Fibroblast of the conjunctiva (primary cell): ENCODE measurements around the gene ZNF44.

Source experiments
- DNase-seq: peaks from one replicate; pipeline ENCODE4 v3.0.0-alpha.2; 2010; ENCODE audit warnings: low read depth

Gene ZNF44

DNA sequence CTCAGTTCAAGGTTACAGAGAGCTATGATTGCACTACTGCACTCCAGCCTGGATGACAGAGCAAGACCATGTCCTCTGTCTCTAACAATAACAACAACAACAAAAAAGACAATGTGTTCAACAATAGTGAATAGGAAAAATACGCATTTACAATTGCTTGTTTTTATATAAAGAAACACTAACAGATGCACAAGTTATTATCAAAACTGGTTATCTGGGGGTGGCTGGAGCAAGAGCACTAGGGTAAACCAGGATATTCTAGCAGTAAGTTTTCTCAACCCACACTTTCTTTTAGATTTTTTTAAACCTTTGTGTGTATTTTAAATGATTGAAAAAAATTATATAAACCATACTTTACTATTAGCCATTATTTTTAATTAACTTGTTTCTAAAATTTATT, 33.1 kb downstream of the ZNF44 start:
- DNase-seq, result no peak

DNA sequence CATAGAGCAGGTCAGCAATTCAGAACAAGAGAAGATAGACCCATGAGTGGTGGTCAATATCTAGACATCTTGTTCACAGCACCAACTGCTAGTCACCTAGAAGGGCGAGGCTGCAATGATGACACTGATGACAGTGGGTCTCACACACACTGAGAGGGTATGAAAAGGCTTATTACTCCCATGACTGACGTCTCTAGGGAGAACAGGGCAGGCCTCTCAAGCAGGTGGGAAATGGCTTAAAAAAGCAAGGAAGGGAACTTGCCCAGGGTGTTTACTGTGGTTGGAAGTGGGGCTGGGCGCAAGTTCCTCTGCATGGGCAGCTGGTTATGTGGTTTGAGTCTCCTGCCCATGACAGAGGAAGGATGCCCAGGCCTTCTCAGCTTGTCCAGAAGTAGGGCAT, 33.8 kb downstream of the ZNF44 start:
- no peak for DNase-seq

DNA sequence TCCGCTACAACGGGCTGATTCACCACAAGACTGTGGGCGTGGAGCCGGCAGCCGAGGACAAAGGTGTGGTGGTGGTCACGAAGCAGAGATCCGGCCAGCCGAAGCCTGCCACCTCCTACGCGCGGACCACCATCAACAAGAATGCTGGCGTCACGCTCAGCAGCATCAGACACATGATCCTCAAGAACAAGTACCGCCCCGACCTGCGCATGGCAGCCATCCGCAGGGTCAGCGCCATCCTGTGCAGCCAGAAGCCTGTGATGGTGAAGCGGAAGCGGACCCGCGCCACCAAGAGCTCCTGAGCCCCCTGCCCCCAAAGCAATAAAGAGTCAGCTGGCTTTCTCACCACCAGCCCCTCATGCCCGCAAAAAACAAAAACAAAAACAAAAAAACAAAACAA, 34.4 kb downstream of the ZNF44 start:
- no peak for DNase-seq

DNA sequence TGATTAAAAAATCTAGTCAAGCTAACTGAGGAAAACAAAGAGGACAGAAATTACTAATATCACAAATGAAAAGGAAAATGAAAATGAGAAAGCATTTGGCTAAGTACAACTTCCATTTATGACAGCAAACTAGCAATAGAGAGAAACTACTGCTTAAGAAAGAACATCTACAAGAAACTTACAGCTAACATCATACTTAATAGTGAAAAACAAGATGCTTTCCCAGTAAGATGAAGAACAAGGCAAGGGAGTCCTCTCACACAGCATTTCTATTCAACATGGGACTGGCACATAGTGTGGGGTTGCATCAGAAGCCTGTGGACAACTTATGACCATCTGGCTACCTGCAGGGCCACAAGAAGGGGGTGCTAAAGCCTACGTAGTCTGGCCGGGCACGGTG, 39.3 kb downstream of the ZNF44 start:
- no peak for DNase-seq

DNA sequence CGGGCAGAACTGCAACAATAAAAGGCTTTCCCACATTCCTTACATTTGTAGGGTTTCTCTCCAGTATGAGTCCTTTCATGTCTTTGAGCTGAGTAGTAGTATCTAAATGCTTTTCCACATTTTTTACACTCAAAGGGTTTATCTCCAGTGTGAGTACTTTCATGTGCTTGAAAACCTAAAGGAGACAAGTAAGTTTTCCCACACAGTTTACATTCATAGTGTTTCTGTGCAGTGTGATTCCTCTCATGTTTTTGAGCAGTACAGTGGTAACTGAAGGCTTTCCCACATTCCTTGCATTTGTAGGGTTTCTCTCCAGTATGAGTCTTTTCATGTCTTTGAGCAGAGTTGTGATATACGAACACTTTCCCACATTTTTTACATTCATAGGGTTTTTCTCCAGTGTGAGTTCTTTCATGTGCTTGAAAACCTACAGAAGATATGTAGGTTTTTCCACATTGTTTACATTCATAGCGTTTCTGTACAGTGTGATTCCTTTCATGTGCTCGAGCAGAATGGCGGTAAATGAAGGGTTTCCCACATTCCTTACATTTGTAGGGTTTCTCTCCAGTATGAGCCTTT, 47.0 kb downstream of the ZNF44 start:
- DNase-seq, result no peak

DNA sequence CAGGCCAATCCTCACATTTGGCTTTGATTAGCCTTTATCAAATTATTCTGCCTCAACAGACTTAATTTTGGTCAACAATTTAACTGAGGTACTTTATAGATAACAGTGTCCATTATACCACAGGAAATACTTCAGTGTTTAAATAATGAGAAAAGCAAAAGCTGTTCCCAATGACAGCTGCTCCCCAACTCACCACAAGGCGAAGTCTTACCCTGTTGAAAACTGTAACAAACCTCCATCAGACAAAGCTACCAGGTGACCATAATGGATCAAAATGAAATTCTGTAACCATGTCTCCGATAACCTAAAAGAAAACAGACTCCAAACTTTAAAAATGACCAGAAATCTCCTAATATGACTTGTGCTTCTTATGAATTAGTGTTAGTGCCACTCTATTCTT, 50.3 kb downstream of the ZNF44 start:
- DNase-seq, result no peak

DNA sequence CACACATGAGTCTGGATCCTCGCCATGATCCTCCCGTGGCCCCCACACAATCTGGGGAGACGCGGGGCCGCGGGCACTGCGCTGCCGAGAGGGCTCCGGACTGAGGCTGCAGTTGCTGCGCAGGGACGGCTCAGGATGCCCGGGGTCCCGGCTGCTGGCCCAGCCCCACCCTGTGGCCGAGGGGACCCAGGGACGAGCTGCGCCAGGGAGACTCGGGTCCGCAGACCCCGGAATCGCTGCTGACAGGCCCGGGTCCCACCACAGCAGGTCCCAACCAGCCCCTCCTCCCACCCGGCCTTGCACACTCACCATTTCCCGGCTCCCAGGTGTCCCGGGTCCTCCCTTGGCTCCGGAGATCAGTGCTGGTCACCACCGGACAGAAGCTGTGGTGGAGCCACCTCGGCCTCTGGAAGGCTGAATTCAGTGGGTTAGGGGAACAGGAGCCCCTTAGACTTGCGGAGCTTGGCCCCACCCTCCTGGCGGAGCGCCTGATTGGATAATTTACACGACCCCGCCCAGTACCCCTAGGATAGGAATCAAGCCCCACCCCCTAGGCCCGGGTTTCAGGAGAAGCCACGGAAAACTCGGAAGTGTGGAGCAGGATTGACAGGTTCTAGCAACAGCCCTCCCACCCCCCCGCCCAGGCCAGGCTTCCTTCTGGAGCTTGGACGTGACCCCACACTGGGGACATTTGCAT, 57.4 kb downstream of the ZNF44 start:
- no peak for DNase-seq

DNA sequence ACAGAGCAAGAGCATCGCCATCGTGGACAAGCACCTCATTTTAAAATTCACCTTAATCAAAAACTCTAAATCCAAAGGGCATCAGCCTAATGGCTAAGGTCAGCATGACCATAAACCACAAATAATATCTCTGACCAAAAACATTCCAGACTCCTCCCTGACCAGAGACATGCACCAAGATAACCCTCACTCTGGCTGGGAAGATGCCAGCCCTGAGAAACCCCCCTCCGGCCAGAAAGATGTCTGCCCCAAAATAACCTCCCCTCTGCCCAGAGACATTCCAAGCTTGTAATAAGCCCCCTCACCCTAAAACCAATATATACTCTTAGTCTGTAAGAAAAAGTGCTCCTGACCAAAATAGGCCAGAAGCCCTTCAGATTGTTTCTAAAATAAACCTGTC, 61.7 kb downstream of the ZNF44 start:
- no peak for DNase-seq

DNA sequence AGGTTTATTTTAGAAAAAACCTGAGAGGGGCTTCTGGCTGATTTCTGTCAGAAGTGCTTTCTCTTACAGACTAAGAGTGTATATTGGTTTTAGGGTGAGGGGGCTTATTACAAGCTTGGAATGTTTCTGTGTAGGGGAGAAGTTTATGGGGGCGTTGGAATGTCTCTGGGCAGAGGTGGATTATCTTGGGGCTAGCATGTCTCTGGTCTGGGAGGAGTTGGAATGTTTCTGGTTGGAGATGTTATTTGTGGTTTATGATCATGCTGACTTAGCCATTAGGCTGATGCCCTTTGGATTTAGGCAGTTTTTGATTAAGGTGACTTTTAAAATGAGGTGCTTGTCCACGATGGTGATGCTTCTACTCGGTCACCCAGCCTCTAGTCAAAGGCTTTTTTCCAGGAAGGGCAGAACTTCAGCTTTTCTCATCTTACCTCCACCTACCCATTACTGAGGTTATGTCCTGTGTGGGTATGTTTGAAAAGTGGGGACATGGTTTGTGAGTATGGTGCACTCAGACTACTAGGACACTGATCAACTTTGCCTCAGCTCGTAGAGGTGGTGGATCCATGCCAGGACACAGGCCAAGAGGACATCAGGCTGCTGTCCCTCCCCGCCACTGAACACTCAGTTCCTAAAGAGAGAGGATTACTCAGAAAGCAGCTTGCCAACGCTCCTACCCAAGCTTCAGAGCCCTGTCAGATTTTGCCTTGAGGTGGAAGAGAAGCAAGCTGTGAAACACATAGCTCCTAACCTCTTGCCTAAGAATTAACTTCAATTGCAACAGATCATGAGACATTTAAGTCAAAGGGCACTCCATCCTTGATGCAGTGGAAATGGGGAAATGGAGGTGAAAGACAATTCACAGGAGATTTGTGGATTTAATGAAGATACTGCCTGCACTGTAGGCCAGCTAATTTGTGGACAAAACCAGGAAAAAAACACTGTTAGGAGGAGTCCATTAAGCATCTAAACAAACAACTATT, 63.6 kb downstream of the ZNF44 start:
- DNase-seq, result no peak

DNA sequence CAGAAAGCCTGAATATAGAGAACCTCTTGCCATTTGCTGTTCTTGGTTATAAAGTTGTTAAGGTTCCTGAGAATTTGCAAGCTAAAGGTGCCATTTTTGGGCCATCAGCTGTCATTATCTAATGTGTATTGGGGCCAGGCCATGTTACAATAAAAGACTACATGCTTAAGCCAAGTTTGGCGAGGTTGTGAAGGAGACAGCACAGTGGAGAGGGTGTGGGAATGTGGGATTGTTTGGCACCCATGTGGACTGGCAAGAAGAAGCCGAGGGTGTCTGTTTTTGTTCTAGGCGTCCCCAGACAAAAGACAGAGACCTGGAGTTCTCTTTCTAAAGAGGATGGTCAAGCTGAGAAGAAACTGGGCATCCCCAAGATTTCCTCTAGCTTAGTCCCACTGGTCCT, 64.7 kb downstream of the ZNF44 start:
- DNase-seq, result no peak

DNA sequence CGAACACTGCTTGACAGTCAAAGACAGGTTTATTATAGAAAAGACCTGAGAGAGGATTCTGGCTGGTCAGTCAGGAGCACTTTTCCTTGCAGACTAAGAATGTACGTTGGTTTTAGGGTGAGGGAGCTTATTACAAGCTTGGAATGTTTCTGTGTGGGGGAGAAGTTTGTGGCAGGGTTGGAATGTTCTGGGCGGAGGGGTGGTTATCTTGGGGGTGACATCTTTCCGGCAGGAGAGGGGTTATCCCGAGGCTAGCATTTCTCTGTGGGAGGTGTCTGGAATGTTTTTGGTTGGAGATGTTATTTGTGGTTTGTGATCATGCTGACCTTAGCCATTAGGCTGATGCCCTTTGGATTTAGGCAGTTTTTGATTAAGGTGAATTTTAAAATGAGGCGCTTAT, 70.0 kb downstream of the ZNF44 start:
- DNase-seq, result no peak

DNA sequence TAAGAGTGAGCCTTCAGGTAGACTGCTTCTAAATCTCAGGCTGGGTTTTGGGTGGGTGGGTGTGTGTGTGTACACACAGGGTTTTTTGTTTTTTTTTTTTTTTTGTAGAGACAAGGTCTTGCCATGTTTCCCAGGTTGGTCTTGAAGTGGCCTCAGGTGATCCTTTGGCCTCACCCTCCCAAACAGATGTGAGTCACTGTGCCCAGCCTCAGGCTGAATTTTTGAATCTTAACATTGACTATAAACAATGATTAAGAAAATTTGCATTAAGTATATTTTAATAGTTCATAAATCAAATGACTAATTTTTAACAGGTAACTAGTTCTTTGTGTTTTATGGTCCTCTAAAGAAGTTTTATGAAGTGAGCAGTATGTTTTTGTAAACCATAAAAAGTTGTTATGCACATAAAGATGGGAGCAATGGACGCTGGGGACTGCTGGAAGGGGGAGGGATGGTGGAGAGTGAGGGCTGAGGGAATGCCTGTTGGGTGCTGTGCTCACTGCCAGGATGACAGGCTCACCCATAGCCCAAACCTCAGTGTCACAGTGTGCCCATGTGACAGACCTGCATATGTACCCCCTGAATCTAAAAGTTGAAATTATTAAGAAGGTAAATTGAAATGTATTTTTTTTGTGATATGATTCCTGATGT, 71.6 kb downstream of the ZNF44 start:
- DNase-seq, result no peak
